ENCODE data around the gene CFAP20. TPM values are rescaled to one million over a fixed set of nuclear protein-coding genes. Genes with fewer than 3 reads are reported as not detected.
A peak's percentile ranks its signal among the peaks of the same experiment; 100 is the strongest.

The CFAP20 gene
- total and polyA plus RNA-seq, 8 donors: 26.0 to 86.5 (median 73.7) TPM

DNA sequence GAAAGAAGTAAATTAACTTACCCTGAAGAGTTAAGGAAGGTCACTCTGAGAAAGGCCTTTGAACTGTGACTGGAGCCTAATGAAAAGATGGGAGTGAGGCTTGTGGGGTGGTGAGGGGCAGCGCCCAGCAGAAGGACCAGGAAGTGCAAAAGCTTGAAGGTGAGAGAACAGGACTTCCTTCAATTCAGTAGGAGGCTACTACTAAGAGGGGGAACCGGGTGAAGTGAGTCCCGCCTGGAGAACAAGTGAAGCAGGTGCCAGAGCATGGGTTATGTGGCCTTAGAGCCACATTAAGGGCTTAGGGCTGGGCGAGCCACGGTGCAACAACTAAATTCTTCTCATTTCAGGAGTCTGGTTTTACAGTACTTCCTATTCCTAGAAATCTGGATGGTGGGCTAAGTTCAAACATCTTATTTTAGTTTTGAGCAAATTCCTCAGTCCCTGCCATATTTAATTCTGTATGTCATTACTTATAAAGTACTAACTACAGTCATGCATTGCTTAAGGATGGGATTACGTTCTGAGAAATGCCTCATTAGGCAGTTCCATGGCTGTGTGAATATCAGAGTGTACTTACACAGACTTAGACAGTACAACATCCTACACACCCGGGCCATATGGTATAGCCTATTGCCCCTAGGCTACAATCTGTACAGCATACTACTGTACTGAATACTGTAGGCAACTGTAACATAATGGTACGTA, 5.1 kb downstream of the CFAP20 start:
- intact Hi-C loops (cut with DNase I): loop anchor here (5.0 to 10.0 kb wide), 2 partner anchors 99 to 102 kb away; partner anchors contain the start of gene MMP15 (in 1 of the 2)
- TF ChIP-seq, protein P1, sequence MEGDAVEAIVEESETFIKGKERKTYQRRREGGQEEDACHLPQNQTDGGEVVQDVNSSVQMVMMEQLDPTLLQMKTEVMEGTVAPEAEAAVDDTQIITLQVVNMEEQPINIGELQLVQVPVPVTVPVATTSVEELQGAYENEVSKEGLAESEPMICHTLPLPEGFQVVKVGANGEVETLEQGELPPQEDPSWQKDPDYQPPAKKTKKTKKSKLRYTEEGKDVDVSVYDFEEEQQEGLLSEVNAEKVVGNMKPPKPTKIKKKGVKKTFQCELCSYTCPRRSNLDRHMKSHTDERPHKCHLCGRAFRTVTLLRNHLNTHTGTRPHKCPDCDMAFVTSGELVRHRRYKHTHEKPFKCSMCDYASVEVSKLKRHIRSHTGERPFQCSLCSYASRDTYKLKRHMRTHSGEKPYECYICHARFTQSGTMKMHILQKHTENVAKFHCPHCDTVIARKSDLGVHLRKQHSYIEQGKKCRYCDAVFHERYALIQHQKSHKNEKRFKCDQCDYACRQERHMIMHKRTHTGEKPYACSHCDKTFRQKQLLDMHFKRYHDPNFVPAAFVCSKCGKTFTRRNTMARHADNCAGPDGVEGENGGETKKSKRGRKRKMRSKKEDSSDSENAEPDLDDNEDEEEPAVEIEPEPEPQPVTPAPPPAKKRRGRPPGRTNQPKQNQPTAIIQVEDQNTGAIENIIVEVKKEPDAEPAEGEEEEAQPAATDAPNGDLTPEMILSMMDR (IDR thresholded peaks at IDR 0.05): no peak
- H3K27ac ChIP-seq: peak overlapping the region in 1 of 2 donors; percentile 14

DNA sequence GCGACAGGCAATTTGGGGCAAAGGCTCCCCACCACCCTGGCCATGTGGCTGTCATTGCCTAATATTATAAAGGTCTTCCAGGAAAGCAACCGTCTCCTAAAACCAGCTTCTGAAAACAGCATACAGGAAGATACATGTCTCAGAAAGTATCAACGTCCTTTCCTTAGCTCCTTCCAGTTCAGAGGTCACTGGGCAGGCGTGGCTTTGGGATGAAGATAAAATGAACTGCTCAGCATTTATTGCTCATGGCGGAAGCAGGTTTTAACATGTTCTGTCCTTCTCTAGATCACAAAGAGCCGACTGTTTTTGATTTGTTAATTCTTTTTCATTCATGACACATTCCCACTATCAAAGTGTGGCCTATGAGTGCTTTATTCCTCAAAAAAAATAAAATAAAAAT, 8.0 kb downstream of the CFAP20 start:
- H3K27me3 ChIP-seq: no peaks in the 10 kb centered on the region
- intact Hi-C loops (cut with DNase I): loop anchor here (5.0 to 10.0 kb wide), 2 partner anchors 96 to 99 kb away; partner anchors contain the start of gene MMP15 (in 1 of the 2)
- DNase-seq: no peak
- peaks cover 35 to 71% of the 10 kb centered on the region in 2 donors for H3K4me1 ChIP-seq
- TF ChIP-seq, protein P1 (IDR thresholded peaks at IDR 0.05): no peak
- H3K36me3 ChIP-seq: peaks cover 0 to 5% of the 10 kb centered on the region in 2 donors
- ATAC-seq: no peak
- H3K27ac ChIP-seq: no peak overlapping the region
- no peaks in the 10 kb centered on the region for H3K9me3 ChIP-seq
- no peak overlapping the region for H3K4me3 ChIP-seq

More for the DNA sequence above, 5.1 kb downstream of the CFAP20 start:
- no peaks in the 10 kb centered on the region for H3K27me3 ChIP-seq
- H3K9me3 ChIP-seq: no peaks in the 10 kb centered on the region
- peaks cover 48 to 82% of the 10 kb centered on the region in 2 donors for H3K4me1 ChIP-seq
- ATAC-seq: no peak
- DNase-seq: no peak
- no peaks in the 10 kb centered on the region for H3K36me3 ChIP-seq
- H3K4me3 ChIP-seq: no peak overlapping the region

DNA sequence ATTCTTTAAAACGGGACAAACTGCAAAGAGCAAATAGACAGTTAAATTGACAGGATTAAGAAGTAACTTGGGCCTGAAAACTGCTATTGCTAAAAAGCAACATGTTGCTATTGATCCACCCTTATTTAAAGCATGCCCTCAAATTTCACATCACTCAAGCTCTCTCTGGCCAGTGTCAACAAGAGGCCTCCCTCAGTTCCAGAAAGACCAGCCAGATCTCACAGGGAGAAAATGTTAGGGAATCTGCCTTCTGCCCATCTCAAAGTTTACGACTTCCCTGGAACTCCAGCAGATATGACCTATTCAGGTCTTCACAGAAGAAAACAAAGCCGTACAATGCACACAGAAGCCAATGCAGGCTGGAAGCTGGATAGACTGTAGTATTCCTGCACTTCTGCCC, 8.9 kb downstream of the CFAP20 start:
- no peak for ATAC-seq
- intact Hi-C loops (cut with DNase I): loop anchor here (5.0 to 10.0 kb wide), 2 partner anchors 95 to 98 kb away; partner anchors contain the start of gene MMP15 (in 1 of the 2)
- Histone ChIP-seq H3K27ac (no peak overlapping the region), H3K27me3 (no peaks in the 10 kb centered on the region), H3K36me3 (peaks cover 0 to 14% of the 10 kb centered on the region in 2 donors), H3K4me3 (no peak overlapping the region), H3K4me1 (peaks cover 33 to 66% of the 10 kb centered on the region in 2 donors), H3K9me3 (no peaks in the 10 kb centered on the region)
- TF ChIP-seq, protein P1 (IDR thresholded peaks at IDR 0.05): no peak
- DNase-seq: no peak

DNA sequence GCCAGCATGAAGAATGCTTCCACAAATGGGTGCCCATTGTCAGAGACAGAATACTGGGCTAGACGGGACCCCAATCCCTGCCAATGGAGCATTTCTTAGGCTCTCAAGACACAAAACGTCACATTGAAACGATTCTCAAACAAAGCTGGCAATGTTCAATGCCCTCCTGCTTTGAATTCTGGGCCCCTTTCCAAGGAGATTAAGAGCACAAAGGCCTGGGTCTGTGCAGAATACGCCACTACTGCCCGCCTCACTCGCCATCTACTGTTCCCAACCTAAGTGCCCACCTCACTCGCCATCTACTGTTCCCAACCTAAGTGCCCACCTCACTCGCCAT, 9.7 kb downstream of the CFAP20 start:
- no peaks in the 10 kb centered on the region for H3K27me3 ChIP-seq
- peaks cover 0 to 22% of the 10 kb centered on the region in 2 donors for H3K36me3 ChIP-seq
- no peaks in the 10 kb centered on the region for H3K9me3 ChIP-seq
- DNase-seq: peak in 1 of 4 donors; percentile 30
- H3K27ac ChIP-seq: no peak overlapping the region
- TF ChIP-seq, protein P1 (IDR thresholded peaks at IDR 0.05): no peak
- H3K4me1 ChIP-seq: peaks cover 32 to 61% of the 10 kb centered on the region in 2 donors
- ATAC-seq: no peak
- intact Hi-C loops (cut with DNase I): no loop called here
- H3K4me3 ChIP-seq: no peak overlapping the region

DNA sequence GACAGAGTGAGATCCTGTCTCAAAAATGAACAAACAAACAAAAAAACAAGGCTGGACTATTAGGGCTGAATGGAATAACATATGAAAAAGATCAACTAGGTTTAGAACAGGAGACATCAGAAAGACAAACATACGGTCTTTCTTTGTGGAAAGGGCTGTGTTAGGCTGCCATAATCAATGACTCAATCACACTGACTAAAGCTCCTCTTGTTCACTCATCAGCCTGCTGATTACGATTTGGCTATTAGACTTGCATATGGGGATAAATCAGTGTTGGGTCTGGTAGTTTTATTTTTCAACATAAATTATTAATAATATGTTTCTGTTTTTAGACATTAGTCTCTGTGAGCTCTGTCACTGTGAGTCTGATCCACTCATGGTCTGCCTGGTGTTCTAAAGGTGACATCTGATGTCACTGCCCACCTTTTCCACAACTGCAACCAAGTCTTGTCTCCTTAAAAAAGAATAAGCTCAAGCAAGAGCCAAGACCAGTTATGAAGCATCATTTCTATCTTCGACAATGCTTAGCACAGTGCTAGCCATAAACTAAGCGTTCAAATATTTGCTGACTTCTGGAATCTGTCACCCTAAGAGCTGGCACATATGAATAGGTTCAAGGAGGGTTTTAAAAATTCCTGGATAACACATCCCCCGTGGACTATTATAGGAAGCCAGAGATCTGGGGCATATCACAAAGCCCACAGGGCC, 10.2 kb downstream of the CFAP20 start:
- Histone ChIP-seq H3K27ac (no peak overlapping the region), H3K4me3 (no peak overlapping the region), H3K27me3 (no peaks in the 10 kb centered on the region), H3K4me1 (peaks cover 27 to 56% of the 10 kb centered on the region in 2 donors), H3K9me3 (no peaks in the 10 kb centered on the region), H3K36me3 (peaks cover 0 to 27% of the 10 kb centered on the region in 2 donors)
- TF ChIP-seq, protein P1 (IDR thresholded peaks at IDR 0.05): no peak
- no peak for DNase-seq
- intact Hi-C loops (cut with DNase I): no loop called here
- no peak for ATAC-seq

Measured in left lung (tissue), 10 donors.